Amygdala (tissue), 56 donors: ENCODE results near the gene SLC27A1.
"Not testable (repeated sequence)": the region's sequence is repeated elsewhere in the genome, so short reads cannot be mapped to it uniquely, and the experiment has no call there.

Experiments
- DNase-seq, 56 donors: peaks; one replicate each; lab custom pipeline; 2025; lab: John Stamatoyannopoulos, UW

SLC27A1 gene

DNA sequence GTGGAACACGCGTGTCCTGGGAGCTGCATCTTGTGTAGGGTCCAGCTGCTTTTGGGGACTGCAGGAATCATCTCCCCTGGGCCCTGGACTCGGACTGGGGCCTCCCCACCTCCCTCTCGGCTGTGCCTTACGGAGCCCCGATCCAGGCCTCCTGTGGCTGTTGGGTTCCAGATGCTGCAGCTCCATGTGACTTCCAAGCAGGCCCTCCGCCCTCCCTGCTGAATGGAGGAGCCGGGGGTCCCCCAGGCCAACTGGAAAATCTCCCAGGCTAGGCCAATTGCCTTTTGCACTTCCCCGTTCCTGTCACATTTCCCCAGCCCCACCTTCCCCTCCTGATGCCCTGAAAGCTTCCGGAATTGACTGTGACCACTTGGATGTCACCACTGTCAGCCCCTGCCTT, 34.9 kb downstream of the SLC27A1 start:
- no peak for DNase-seq

DNA sequence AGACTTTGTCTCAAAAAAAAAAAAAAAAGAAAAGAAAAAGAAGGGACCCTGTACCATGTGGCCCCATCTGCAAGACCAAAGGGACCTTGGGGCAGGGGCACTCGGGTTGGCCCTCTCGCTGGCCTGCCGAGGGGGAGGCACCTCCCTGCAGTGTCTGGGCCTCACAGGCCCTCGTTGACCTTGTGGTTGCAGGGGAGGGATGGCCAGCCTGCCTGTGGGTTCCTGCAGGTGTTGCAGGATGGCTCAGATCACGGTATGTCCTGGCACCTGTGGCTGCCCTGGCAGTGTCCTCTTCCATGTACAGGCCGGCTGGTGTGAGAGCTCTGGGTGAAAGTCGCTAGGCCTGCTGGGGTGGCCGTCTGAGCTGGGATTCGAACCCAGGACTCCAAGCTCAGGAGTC, 36.4 kb downstream of the SLC27A1 start:
- DNase-seq: no peak

DNA sequence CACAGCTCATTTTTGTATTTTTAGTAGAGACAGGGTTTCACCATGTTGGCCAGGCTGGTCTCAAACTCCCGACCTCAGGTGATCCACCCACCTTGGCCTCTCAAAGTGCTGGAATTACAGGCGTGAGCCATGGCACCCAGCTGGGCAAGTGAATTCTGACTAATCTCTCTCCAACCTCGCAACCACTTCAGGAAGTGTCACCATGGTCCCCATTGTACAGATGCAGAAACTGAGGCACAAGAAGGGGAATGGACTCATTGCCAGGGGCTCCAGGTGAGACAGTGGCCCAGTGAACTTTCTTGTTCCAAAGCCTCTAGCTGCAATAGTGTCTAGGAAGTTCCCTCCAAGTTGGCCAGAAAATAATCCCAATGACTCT, 38.2 kb downstream of the SLC27A1 start:
- not testable (repeated sequence) for DNase-seq

DNA sequence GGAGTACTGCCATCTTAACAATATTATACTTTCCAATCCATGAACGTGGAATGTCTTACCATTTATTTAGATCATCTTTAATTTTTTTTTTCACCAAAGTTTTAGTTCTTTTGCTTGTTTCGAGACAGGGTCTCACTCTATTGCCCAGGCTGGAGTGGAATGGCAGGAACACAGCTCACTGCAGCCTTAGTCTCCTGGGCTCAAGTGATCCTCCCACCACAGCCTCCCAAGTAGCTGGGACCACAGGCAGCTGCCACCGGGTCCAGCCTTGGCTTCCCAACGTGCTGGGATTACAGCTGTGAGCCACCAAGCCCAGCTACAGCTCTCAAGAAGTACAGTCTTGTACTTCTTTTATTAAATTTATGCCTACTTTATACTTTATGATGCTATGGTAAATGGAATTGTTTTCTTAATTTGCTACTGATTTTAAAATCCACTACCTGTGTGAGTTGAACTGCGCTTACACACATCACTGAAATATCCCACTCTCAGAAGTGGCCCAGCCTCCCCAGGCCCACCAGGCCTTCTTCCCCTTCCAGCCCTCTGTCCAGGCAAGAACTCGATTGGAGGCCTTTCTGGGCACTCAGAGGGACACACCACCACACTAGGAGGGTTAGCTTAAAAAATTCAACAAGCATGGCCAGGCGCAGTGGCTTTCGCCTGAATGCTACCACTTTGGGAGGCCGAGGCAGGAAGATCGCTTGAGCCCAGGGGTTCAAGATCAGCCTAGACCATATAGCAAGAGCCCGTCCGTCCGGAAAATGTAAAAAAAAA, 40.1 kb downstream of the SLC27A1 start:
- no peak for DNase-seq

DNA sequence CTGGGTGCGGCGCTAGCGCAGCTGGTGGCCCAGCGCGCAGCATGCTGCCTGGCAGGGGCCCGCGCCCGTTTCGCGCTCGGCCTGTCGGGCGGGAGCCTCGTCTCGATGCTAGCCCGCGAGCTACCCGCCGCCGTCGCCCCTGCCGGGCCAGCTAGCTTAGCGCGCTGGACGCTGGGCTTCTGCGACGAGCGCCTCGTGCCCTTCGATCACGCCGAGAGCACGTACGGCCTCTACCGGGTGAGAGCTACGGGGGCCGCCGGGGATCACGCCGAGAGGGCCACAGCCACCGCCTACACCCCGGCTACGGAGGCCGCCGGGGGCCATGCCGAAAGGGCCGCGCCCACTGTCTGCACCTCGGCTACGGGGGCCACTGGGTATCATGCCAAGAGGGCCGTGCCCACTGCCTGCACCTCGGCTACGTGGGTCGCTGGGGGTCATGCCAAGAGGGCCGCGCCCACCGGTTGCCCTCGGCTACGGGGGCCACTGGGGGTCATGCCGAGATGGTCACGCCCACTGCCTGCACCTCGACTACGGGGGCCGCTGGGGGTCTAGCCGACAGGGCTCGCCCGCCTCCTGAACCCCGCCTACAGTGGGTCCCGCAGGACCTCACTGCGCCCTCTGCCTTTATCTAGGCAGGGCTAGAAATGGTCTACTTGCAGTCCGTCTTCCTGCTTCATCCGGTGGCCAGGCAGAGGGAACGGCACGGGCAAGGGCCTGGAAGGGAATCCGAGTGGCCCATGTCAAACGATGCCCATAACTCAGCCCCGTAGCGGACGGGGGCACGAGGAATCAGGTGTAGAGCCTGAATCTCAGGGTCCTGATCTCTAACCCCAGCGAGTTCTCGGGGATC, 41.6 kb downstream of the SLC27A1 start:
- peak; percentile 56 to 97 (median 86) for DNase-seq

DNA sequence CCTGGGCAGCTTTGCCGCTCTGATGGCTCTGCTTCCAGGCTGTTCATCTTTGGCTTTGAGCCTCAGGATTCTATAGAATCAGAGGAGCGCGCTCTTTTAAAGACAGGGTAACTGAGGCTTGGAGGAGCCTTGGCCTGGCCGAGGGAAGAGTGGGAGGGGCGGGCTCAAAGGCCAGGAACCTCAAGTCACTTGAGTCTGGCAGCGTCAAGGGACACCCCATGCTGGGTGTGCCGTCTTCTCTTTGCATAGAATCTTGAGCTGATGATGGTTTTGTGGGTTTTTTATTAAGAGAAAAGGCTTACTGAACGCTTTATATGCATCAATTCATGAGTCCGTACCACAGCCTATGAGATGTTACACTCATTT, 42.2 kb downstream of the SLC27A1 start:
- DNase-seq: no peak

DNA sequence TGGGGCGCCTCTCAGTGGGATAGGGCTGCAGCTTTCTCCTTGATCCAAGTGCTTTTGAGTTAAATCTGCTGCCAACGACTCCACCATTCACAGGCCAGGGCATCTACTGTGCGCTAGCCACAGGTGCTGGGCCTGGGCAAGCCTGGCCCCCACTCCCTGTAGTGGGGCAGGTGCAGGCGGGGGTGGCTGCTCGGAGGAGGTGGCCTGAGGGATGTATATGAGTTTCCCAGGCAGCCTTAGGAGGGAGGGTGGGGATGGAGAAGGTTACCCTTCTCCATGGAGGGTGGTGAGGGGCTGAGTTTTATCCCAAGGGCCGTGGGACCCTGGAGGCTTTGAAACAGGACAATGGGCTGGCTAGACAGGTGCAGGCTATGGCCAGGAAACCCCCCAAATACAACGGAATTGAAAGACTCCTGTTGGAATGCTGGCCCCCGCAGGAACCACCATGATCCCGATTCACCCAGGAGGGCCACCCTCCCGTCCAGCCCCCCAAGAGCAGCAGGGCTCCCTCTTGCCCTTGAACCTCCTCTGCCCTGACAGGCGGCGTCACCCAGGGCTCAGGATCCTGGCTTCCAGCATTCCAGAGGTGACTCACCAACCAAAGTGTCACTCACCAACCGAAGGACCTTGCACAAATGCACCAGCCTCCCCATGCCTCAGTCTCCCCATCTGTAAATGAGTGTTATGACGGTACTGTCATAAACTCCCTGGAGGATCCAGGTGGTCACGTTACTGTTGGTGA, 45.3 kb downstream of the SLC27A1 start:
- no peak for DNase-seq

DNA sequence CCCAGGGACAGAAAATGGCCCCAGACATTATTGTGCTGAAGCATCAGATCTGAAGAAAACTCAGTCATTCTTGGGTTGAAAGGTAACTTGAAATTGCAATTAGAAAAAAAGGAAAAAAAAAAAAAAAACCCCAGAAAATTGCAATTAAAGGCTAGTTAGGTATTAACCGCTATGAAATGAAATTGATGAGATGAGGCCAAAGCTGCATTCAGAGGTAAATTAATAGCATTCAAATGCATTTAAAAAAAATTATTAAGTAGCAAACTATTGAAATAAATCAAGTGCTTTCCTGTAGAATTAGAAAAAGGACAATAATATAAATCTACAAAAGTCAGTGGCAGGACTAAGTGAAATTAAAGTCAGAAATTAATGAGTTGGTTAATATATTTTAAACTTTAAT, 47.6 kb downstream of the SLC27A1 start:
- DNase-seq: no peak

DNA sequence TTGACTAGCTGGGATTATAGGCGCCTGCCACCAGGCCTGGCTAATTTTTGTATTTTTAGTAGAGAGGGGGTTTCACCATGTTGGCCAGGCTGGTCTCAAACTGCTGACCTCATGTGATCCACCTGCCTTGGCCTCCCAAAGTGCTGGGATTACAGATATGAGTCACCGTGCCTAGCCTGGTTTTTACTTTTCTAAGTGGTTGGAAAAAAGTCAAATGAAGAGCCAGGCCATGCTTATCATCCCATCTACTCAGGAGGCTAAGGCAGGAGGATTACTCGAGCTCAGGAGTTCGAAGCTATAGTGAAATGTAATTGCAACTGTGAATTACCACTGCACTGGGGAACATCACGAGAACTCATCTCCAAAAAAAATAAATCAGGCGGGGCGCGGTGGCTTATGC, 48.3 kb downstream of the SLC27A1 start:
- not testable (repeated sequence) for DNase-seq

DNA sequence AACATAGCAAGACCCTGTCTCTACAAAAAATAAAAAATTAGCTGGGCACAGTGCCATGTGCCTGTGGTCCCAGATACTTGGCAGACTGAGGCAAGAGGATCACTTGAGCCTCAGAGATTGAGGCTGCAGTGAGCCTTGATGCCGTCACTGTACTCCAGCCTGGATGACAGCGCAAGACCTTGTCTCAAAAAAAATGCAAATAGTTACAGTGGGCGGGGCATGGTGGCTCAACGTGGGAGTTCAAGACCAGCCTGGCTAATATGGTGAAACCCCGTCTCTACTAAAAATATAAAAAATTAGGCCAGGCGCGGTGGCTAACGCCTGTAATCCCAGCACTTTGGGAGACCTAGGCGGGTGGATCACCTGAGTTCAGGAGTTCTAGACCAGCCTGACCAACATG, 49.6 kb downstream of the SLC27A1 start:
- no peak for DNase-seq

DNA sequence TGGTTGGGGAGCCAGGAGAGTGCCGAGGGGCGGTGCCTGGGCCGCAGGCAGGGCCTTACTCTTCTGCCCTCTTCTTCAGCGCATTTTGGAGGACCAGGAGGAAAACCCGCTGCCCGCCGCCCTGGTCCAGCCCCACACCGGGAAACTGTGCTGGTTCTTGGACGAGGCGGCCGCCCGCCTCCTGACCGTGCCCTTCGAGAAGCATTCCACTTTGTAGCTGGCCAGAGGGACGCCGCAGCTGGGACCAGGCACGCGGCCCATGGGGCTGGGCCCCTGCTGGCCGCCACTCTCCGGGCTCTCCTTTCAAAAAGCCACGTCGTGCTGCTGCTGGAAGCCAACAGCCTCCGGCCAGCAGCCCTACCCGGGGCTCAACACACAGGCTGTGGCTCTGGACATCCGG, 50.5 kb downstream of the SLC27A1 start:
- peak in 5 of 56 donors; percentile 14 to 52 (median 27) for DNase-seq

DNA sequence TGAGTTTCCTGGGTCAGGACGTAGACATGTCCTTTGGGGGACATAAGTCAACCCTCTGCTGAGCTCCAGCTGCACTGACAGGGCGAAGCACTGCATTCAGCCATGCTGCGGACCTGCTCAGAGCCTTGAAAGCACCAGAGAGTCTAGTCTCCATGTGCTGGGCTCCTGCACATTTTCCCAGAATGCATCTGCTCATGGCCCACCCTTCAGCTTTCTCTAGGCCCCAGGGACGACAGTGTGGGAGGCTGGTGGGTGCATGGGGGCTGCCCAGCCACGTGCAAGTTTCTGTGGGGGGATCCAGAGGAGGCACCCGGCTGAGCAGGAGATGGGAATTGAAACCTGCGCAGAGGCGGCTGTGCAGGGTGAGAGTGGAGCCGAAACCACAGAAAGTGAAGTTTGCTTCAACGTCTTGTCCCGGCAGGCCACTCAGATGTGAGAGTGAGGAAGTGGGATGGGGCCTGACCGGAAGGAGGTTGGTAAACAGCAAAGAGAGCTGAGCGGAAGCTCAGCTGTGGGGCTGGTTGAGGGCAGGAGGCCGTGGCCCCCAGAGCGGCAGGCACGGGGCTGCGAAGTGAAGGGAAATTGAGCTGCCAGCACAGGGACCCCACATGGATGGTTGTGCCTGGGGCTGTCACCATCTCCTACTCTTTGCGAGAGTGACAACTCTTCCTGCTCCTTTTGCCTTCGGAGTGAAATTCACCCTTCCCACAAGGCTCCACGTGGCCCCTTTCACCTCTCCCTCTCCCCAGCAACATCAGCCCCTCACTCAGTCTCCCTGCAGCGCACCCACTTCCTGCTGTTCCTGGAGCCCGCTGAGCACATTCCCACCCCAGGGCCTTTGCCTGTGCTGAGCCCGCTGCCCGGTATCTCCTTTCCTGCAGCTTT, 52.9 kb downstream of the SLC27A1 start:
- peak in 32 of 56 donors; percentile 7 to 62 (median 26) for DNase-seq

DNA sequence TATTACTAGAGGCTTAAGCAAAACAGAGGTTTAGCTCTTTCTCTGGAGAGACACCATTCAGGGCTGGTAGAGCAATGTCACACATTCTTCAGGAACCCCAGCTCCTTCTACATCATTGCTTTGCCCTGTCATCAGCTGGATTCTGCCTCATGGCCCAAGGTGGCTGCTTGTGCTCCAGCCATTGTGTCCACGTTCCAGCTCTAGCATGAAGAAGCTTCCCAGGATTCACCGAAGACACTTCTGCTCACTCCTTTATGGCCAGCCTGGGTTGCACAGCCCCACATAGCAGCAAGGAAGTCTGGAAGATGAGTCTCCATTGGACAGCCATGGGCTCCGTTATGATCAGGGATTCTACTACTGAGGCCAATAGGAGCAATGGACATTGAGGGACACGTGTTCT, 54.3 kb downstream of the SLC27A1 start:
- DNase-seq: no peak

DNA sequence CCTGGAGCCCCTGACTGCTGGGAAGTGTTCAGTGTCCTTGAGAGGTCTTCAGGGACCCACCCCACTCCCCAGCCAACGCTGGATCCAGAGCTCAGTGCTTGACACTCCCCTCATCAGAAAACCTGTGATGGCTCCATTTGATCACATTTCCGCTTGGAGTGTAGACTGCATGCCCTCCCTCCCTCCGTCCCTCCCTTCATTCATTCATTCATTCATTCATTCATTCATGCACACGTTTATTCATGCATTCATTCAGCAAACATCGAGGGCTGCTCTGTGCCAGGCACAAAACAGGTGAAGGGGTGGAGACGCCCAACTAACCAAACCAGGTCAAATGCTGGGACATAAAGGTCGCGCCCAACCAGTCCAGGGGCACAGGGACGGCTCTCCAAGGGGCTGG, 54.8 kb downstream of the SLC27A1 start:
- no peak for DNase-seq

DNA sequence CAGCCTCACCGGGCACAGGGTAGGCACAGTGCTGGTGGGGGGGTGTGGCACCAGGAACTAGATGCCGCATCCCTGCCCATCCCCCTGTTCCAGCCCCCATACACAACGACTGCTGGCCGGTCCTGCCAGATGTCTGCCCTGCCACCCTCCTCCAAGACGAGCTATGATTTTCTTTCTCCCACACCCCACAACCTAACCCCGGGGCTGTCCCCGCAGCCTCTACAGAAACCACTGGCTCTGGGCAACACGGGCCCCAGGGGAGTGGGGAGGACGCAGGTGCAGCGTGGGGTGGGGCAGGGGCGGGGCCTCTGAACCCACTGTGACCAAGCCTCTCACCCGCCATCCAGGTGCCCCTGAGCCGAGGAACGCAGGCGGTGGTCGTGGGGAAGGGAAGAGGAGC, 56.6 kb downstream of the SLC27A1 start:
- no peak for DNase-seq

DNA sequence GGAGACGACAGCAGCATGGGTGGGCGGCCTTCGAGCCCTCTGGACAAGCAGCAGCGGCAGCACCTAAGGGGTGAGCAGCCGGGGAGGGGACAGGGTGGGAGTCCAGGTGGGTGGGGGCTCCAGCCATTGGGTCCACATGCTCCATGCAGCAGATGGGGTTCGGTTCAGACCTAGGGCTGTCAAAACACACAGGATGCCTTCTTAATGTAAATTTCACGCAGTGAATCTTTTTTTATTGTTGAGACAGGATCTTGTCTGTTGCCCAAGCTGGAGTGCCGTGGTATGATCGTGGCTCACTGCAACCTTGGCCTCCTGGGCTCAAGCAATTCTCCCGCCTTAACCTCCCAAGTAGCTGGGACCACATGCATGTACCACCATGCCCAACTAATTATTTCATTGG, 57.0 kb downstream of the SLC27A1 start:
- DNase-seq: no peak

DNA sequence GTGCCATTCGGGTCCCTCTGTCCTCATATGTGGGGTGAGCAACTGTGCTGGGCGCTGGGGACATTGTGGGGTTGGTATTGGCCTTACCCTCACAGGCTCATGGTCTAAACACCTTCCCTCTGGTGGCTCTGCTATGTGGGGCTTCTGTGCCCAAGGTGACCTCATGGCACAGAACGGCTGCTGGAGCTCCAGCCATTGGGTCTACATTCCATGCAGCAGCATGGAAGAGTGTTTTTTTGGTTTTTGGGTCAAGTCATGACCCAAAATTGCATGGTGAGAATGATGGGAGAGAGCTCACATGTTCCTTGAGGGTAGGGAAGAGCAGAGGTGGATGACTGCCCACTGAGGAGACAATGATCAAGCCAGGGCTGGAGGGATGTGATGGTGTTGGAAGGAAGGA, 58.3 kb downstream of the SLC27A1 start:
- DNase-seq: no peak

DNA sequence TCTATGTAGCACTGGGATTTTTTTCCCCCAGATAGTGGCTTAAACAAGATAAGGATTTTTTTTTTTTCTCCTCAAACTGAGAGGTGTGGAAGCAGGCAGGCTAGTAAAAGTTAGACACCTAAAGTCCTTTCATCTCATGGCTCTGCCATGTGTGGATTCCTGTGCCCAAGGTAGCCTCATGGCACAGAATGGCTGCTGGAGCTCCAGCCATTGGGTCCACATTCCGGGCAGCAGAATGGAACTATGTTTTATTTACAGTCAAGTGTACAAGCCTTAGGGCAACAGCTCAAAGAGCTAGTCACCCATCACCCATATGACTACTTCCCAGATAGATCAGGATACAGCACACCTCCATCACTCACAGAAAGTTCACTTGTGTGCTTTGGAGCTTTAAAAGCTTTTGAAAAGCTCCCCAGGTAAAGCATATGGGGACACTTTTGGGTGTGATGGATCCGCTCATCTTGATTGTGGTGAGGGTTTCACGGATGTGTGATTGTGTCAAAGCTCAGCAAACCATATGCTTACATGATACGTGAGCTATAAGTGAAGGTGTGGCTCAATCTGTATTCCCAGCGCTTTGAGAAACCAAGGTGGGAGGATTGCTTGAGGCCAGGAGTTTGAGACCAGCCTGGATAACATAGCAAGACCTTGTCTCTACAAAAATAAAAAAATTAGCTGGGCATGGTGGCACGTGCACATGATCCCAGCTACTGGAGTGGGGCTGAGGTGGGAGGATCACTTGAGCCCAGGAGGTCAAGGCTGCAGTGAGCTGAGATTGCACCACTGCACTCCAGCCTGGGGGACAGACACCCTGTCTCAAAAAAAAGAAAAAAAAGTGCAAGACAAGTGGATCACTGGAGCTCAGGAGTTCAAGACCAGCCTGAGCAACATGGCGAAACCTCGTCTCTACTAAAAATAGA, 59.2 kb downstream of the SLC27A1 start:
- no peak for DNase-seq

DNA sequence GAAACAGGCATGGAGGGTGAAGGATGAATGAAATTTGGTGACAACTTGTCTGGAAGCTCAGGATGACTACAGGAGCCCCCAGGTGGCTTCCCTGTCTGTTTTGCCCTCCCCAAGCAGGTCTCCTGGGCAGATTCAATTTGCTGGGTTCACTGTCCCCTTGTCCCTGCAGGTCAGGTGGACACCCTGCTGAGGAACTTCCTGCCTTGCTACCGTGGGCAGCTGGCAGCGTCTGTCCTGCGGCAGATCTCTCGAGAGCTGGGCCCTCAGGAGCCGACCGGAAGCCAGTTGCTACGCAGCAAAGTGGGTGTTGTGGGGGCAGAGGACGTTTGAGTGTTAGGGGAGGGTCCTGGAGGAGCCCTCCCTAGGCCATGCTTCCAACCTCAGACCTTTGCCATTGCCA, 60.3 kb downstream of the SLC27A1 start:
- no peak for DNase-seq
